GM12875 (cell line): ENCODE measurements around the gene EPHA7.

Source experiments
- H3K4me3 ChIP-seq: one replicate; pipeline ENCODE4 v1.5.1; 2011; ENCODE audit warnings: low read depth, low read length, control low read depth
- CTCF ChIP-seq: IDR thresholded peaks from 2 replicates; pipeline ENCODE4 v1.5.1; 2011; ENCODE audit warnings: low read depth, mild to moderate bottlenecking, control low read depth, inconsistent platforms, low read length, moderate library complexity, borderline replicate concordance; ENCODE audit not compliant: insufficient read depth

EPHA7 gene

GRCh38 chr6:93210908-93211307 lies 208.5 kb downstream of the EPHA7 start:
- TF ChIP-seq CTCF, result no peak
- H3K4me3 ChIP-seq, result no peak overlapping the region

GRCh38 chr6:93209358-93209757 lies 210.0 kb downstream of the EPHA7 start:
- no peak overlapping the region for H3K4me3 ChIP-seq
- no peak for TF ChIP-seq CTCF

GRCh38 chr6:93196406-93196970 lies 222.9 kb downstream of the EPHA7 start:
- TF ChIP-seq CTCF, result no peak

GRCh38 chr6:93194480-93194879 lies 224.9 kb downstream of the EPHA7 start:
- no peak for TF ChIP-seq CTCF
- no peak overlapping the region for H3K4me3 ChIP-seq

More at GRCh38 chr6:93196406-93196970, 222.9 kb downstream of the EPHA7 start:
- H3K4me3 ChIP-seq, result no peak overlapping the region

DNA sequence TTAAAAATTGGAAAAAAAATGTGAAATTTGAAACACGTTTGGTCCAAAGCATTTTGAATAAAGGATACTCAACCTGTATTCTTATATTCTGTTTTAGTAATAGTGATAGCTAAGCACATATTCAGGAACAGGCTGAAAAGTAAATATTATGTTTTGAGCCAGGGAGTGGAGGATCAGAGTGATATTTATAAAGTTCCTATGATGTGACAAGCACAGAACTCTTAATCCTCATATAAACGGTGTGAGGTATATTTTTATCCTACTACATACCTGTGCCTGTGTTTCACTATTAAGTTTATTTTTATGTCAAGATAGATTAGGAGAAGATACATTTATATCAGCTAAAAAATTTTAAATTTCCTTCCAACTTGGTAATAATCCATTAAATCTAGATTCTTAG lies 225.5 kb downstream of the EPHA7 start:
- TF ChIP-seq CTCF, result no peak
- no peak overlapping the region for H3K4me3 ChIP-seq
